HepG2 (cell line): ENCODE results near the gene RDH14. TPM values are rescaled to one million over a fixed set of nuclear protein-coding genes. Genes with fewer than 3 reads are reported as not detected.

Source experiments
- ATAC-seq: fragments of 200-7000 bp; cut with Tn5 transposase; 3 replicates; pipeline ENCODE4 v1.9.1; 2020; ENCODE audit warnings: mild to moderate bottlenecking, moderate library complexity
- BruUV-seq: library from RNA; stranded (reverse); fragments of 400-500 nt; replicated peaks from 2 replicates; lab custom pipeline; 2021; lab: Mats Ljungman, UMichigan
- CTCF ChIA-PET: fragments of 300-600 bp; formaldehyde crosslinking; extraction: SDS; loops from one replicate; lab custom pipeline; 2021; ENCODE audit warnings: low total read pairs, inconsistent platforms, low intra/inter-chr PET ratio; lab: Yijun Ruan, JAX
- POLR2A ChIA-PET: fragments of 350-600 bp; sonication (Branson Sonifier 250); formaldehyde crosslinking; loops from one replicate; lab custom pipeline; 2020; ENCODE audit warnings: antibody characterized with exemption, inconsistent platforms; lab: Yijun Ruan, JAX
- DNase-seq: peaks from one replicate; pipeline ENCODE4 v3.0.0-alpha.2; 2015; ENCODE audit warnings: low spot score
- FAIRE-seq: peaks from 3 replicates; lab custom pipeline; 2011; peaks lifted over from hg19 to GRCh38; lab: Jason Lieb, UNC
- H2AFZ ChIP-seq: one replicate; pipeline ENCODE4 v1.6.1; 2011; ENCODE audit warnings: low read length, inconsistent platforms
- H3K27ac ChIP-seq: fragments of 300-600 bp; 3 replicates; pipeline ENCODE4 v1.8.0; 2011; ENCODE audit warnings: mixed run types, mild to moderate bottlenecking, mixed read lengths, low read length, inconsistent platforms; ENCODE audit not compliant: insufficient read depth; ENCODE audit errors: extremely low read length
- H3K27me3 ChIP-seq, 2 experiments: fragments of 200-600 bp in 1 of 2; 2 replicates in 1 of 2; 3 replicates in 1 of 2; pipeline versions ENCODE4 v1.6.0 to v1.8.0; 2011; ENCODE audit warnings: low read length in 2 of 2, mild to moderate bottlenecking in 2 of 2, moderate library complexity in 2 of 2, inconsistent platforms in 1 of 2; ENCODE audit not compliant: insufficient read depth in 2 of 2, control insufficient read depth in 1 of 2
- H3K36me3 ChIP-seq, 2 experiments: fragments of 200-600 bp in 1 of 2; replicated peaks in 1 of 2; 2 replicates in 1 of 2; 3 replicates in 1 of 2; pipeline versions ENCODE4 v1.5.1 to v1.8.0; 2011; ENCODE audit warnings: low read length in 2 of 2, inconsistent platforms in 1 of 2; ENCODE audit not compliant: insufficient read depth in 2 of 2, control insufficient read depth in 1 of 2
- H3K4me1 ChIP-seq: 2 replicates; pipeline ENCODE4 v1.5.1; 2012; ENCODE audit warnings: low read length, inconsistent platforms; ENCODE audit not compliant: insufficient read depth
- H3K4me2 ChIP-seq: 2 replicates; pipeline ENCODE4 v1.6.0; 2011; ENCODE audit warnings: low read depth, low read length, inconsistent platforms
- H3K4me3 ChIP-seq, 3 experiments: fragments of 200-600 bp in 1 of 3; sonication (generic), shearing (Covaris generic) in 1 of 3; replicated peaks in 1 of 3; 2 replicates each; pipeline ENCODE4 v1.5.1; 2011 to 2016; ENCODE audit warnings: low read length in 3 of 3, inconsistent platforms in 2 of 3, low read depth in 2 of 3, mild to moderate bottlenecking in 2 of 3, control low read depth in 1 of 3, mixed read lengths in 1 of 3; ENCODE audit not compliant: insufficient read depth in 1 of 3
- H3K79me2 ChIP-seq: one replicate; pipeline ENCODE4 v1.6.1; 2011; ENCODE audit warnings: low read length, inconsistent platforms; ENCODE audit not compliant: insufficient read depth
- H3K9ac ChIP-seq: 2 replicates; pipeline ENCODE4 v1.6.0; 2011; ENCODE audit warnings: mild to moderate bottlenecking, low read depth, low read length, inconsistent platforms; ENCODE audit not compliant: insufficient read depth
- H3K9me3 ChIP-seq: 2 replicates; pipeline ENCODE4 v1.5.1; 2012; ENCODE audit warnings: mild to moderate bottlenecking, low read length
- H4K20me1 ChIP-seq: 2 replicates; pipeline ENCODE4 v1.6.0; 2011; ENCODE audit warnings: inconsistent platforms, mild to moderate bottlenecking, low read length, moderate library complexity; ENCODE audit not compliant: insufficient read depth
- AKNA ChIP-seq: sonication (generic); formaldehyde crosslinking; IDR thresholded peaks from 2 replicates; pipeline ENCODE4 v1.4.0; 2020; ENCODE audit warnings: missing genetic modification reagents, borderline replicate concordance
- ATF4 ChIP-seq, 2 experiments: fragments of 450-650 bp in 1 of 2; sonication (generic) in 1 of 2; formaldehyde crosslinking; IDR thresholded peaks; 2 replicates each; pipeline versions ENCODE4 v1.5.0 to v1.8.0; 2020 to 2022; ENCODE audit warnings: mild to moderate bottlenecking in 1 of 2, missing genetic modification reagents in 1 of 2
- HDAC2 ChIP-seq: sonication (generic); formaldehyde crosslinking; IDR thresholded peaks from 2 replicates; pipeline ENCODE4 v1.4.0; 2020; ENCODE audit warnings: missing genetic modification reagents
- JUNB ChIP-seq: sonication (generic); formaldehyde crosslinking; IDR thresholded peaks from 2 replicates; pipeline ENCODE4 v1.8.0; 2022; ENCODE audit warnings: missing genetic modification reagents, mild to moderate bottlenecking, borderline replicate concordance
- MED13 ChIP-seq: sonication (generic); formaldehyde crosslinking; IDR thresholded peaks from 2 replicates; pipeline ENCODE4 v1.5.0; 2020; ENCODE audit warnings: missing genetic modification reagents
- NCOR1 ChIP-seq: fragments of 200-600 bp; sonication (generic); IDR thresholded peaks from 2 replicates; pipeline ENCODE4 v1.7.0; 2017; ENCODE audit warnings: antibody characterized with exemption, low read length, borderline replicate concordance
- NFYB ChIP-seq: sonication (generic); formaldehyde crosslinking; IDR thresholded peaks from 2 replicates; pipeline ENCODE4 v1.4.0; 2020; ENCODE audit warnings: missing genetic modification reagents
- RBM39 ChIP-seq: fragments of 200-400 bp; formaldehyde crosslinking; IDR thresholded peaks from one replicate; pipeline ENCODE4 v1.6.1; 2018; ENCODE audit warnings: antibody characterized with exemption, mild to moderate bottlenecking, low read depth, low read length; ENCODE audit not compliant: poor library complexity, severe bottlenecking
- RFX3 ChIP-seq: IDR thresholded peaks from 2 replicates; pipeline ENCODE4 v1.6.1; 2016; ENCODE audit warnings: missing biosample characterization, missing genetic modification reagents
- RXRB ChIP-seq: IDR thresholded peaks from 2 replicates; pipeline ENCODE4 v1.6.1; 2016; ENCODE audit warnings: borderline replicate concordance, missing genetic modification reagents, missing compliant biosample characterization
- SNRNP70 ChIP-seq: fragments of 200-400 bp; formaldehyde crosslinking; IDR thresholded peaks from 2 replicates; pipeline ENCODE4 v1.6.1; 2017; ENCODE audit warnings: mild to moderate bottlenecking, low read depth, low read length, moderate library complexity
- ZC3H4 ChIP-seq: sonication (generic); formaldehyde crosslinking; IDR thresholded peaks from 2 replicates; pipeline ENCODE4 v1.4.0; 2020; ENCODE audit warnings: missing genetic modification reagents, borderline replicate concordance
- ZNF263 ChIP-seq: sonication (generic); formaldehyde crosslinking; IDR thresholded peaks from 2 replicates; pipeline ENCODE4 v1.4.0; 2020; ENCODE audit warnings: missing genetic modification reagents
- ZNF329 ChIP-seq: sonication (generic); formaldehyde crosslinking; IDR thresholded peaks from 2 replicates; pipeline ENCODE4 v1.9.0; 2021; ENCODE audit warnings: low read depth, mild to moderate bottlenecking, missing genetic modification reagents
- ZNF703 ChIP-seq: sonication (generic); formaldehyde crosslinking; IDR thresholded peaks from 2 replicates; pipeline ENCODE4 v1.5.1; 2020; ENCODE audit warnings: missing genetic modification reagents, mild to moderate bottlenecking, moderate library complexity, borderline replicate concordance
- ZNF75D ChIP-seq: sonication (generic); formaldehyde crosslinking; IDR thresholded peaks from 2 replicates; pipeline ENCODE4 v1.8.1; 2023; ENCODE audit warnings: missing genetic modification reagents, mild to moderate bottlenecking, borderline replicate concordance
- whole genome bisulfite sequencing: methylation state at CpG from one replicate; pipeline ENCODE4 v1.1.6; 2017; ENCODE audit warnings: low lambda C conversion rate; 5-methylcytosine and 5-hydroxymethylcytosine counted together
- in situ Hi-C: cut with HindIII; loops from 2 replicates; pipeline ENCODE4 v1.10.0; 2017; ENCODE audit warnings: low pct_unique_long_range_greater_than_20kb; ENCODE audit not compliant: extremely low pct_ligation_motif_present
- intact Hi-C: fragments of 100-400 bp; cut with micrococcal nuclease; formaldehyde crosslinking; loops from one replicate; pipeline ENCODE4 v1.10.0; 2022; ENCODE audit not compliant: unreplicated experiment
- polyA plus RNA-seq, 8 experiments: library from polyadenylated mRNA; depleted of rRNA in 3 of 8; stranded (reverse) in 7 of 8; unstranded in 1 of 8; fragments of >200 nt; fragmentation: Illumina TruSeq in 4 of 8; extraction: Trizol in 4 of 8; gene quantifications; 2 replicates each; pipeline versions ENCODE4 v1.2.1 to v1.2.3, GENCODE V29; 2011 to 2016; ENCODE audit warnings: low read depth in 4 of 8, missing spikeins in 1 of 8, mixed read lengths in 1 of 8; ENCODE audit not compliant: insufficient read depth in 1 of 8
- total RNA-seq, 5 experiments: library from RNA; depleted of rRNA; stranded (reverse); fragments of >200 nt; fragmentation: Illumina TruSeq; extraction: Trizol; gene quantifications; 2 replicates each; pipeline ENCODE4 v1.2.3, GENCODE V29; 2016; ENCODE audit warnings: low read depth in 1 of 5

The RDH14 gene
- total and polyA plus RNA-seq, 2 of the 13 experiments (the other 11 are each of a cell fraction or from before 2014, with no cell fraction given), result 27.4 to 39.9 TPM

- TF ChIP-seq AKNA (CRISPR knock-in tag) (no peak), SNRNP70 (no peak), NFYB (CRISPR knock-in tag) (no peak)
- TF ChIP-seq, all 625 proteins: peak for 0
Observed at GRCh38 chr2:18550433-18550832, 10.0 kb downstream of the RDH14 start (continued).

- Histone ChIP-seq H2AFZ (no peak overlapping the region), H3K4me2 (no peak overlapping the region), H3K9ac (no peak overlapping the region), H3K27me3 (no peaks in the 10 kb centered on the region), H3K36me3 (no peaks in the 10 kb centered on the region; a peak in 1 of 5 replicates), H3K27ac (no peak overlapping the region), H3K79me2 (no peaks in the 10 kb centered on the region), H4K20me1 (no peaks in the 10 kb centered on the region), H3K4me1 (peaks cover 11% of the 10 kb centered on the region; the same call in 1 of the 2 replicates), H3K4me3 (no peak overlapping the region), H3K9me3 (no peaks in the 10 kb centered on the region)
- 31% methylated on average over 2 of the region's 2 CpGs for WGBS
- intact Hi-C loops, result no loop called here
- no peak for DNase-seq
- in situ Hi-C loops, result no loop called here
- POLR2A ChIA-PET, result no interaction called here
- ATAC-seq, result no peak
- no peak for FAIRE-seq
- CTCF ChIA-PET, result no interaction called here
- BruUV-seq, result no TSS peak
- TF ChIP-seq RBM39, result no peak
- TF ChIP-seq NCOR1, result no peak
- no peak for TF ChIP-seq HDAC2 (CRISPR knock-in tag)
- no peak for TF ChIP-seq JUNB (CRISPR knock-in tag)
- TF ChIP-seq RXRB, result no peak
- TF ChIP-seq ZNF75D, result no peak
- no peak for TF ChIP-seq ZNF263 (CRISPR knock-in tag)
- TF ChIP-seq MED13, result no peak
- no peak for TF ChIP-seq ZNF703
- TF ChIP-seq ATF4 (CRISPR knock-in tag; IDR thresholded peaks at IDR 0.05), result no peak
- TF ChIP-seq ZNF329 (CRISPR knock-in tag), result no peak
- TF ChIP-seq ZC3H4 (CRISPR knock-in tag), result no peak
- no peak for TF ChIP-seq RFX3 (CRISPR knock-in tag)
Observed at GRCh38 chr2:18549083-18549482, 11.4 kb downstream of the RDH14 start.
